ENCODE measurements around the gene SPDYC. TPM values are rescaled to one million over a fixed set of nuclear protein-coding genes. Genes with fewer than 3 reads are reported as not detected.
A peak's percentile ranks its signal among the peaks of the same experiment; 100 is the strongest.
"Not testable (repeated sequence)": the region's sequence is repeated elsewhere in the genome, so short reads cannot be mapped to it uniquely, and the experiment has no call there.

SPDYC gene
- total and polyA plus RNA-seq, 7 donors, result not detected

DNA sequence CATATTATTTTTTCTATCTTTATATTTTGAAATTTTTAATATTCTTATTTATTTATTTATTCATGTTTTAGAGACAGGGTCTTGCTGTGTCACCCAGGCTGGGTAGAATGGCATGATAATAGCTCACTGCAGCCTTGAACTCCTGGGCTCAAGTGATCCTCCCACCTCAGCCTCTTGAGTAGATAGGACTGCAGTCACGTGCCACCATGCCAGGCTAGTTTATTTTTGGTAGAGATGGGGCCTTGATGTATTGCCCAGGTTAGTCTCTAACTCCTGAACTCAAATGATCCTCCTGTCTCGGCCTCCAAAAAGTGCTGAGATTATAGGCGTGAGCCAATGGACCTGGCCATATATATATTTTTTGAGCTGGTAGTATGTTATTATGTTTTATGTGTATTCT, 2.4 kb upstream of the SPDYC start:
- Histone ChIP-seq H3K4me1 (no peaks in the 10 kb centered on the region), H3K4me3 (no peak overlapping the region), H3K9me3 (no peaks in the 10 kb centered on the region), H3K27ac (no peak overlapping the region), H3K27me3 (no peaks in the 10 kb centered on the region), H3K36me3 (no peaks in the 10 kb centered on the region)
- 87 to 95% methylated on average over 3 of the region's 3 CpGs for WGBS, 2 donors
- intact Hi-C loops (cut with DNase I), result no loop called here
- DNase-seq, result no peak
- no peak for TF ChIP-seq EP300 (IDR thresholded peaks at IDR 0.05)
- TF ChIP-seq POLR2A (IDR thresholded peaks at IDR 0.05), result no peak
- no peak for TF ChIP-seq POLR2AphosphoS5 (IDR thresholded peaks at IDR 0.05)

DNA sequence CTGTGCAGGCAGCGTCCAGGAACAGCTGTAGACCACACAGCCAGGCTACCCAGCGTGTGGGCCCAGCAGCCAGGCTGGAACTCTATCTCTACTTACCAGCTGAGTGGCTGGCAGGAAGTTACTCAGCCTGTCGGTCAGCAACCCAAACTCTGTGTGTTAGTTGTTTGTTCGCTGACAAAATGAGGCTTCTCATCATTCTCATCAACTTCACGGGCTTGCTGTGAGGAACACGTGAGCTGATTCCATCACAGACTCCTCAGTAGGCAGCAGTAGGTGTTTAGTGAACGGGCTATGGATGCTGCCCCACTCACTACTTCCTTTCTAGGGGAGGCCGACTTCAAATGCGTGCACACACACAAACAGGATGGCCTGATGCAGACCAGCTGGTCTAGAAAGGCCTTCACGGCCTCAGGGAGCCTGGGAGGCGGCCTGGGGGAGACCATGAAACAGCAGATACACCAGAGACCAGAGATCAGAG, 830 bp upstream of the SPDYC start:
- TF ChIP-seq EP300 (IDR thresholded peaks at IDR 0.05) (no peak), POLR2A (IDR thresholded peaks at IDR 0.05) (no peak), POLR2AphosphoS5 (IDR thresholded peaks at IDR 0.05) (no peak)
- TF ChIP-seq, protein P1, sequence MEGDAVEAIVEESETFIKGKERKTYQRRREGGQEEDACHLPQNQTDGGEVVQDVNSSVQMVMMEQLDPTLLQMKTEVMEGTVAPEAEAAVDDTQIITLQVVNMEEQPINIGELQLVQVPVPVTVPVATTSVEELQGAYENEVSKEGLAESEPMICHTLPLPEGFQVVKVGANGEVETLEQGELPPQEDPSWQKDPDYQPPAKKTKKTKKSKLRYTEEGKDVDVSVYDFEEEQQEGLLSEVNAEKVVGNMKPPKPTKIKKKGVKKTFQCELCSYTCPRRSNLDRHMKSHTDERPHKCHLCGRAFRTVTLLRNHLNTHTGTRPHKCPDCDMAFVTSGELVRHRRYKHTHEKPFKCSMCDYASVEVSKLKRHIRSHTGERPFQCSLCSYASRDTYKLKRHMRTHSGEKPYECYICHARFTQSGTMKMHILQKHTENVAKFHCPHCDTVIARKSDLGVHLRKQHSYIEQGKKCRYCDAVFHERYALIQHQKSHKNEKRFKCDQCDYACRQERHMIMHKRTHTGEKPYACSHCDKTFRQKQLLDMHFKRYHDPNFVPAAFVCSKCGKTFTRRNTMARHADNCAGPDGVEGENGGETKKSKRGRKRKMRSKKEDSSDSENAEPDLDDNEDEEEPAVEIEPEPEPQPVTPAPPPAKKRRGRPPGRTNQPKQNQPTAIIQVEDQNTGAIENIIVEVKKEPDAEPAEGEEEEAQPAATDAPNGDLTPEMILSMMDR (IDR thresholded peaks at IDR 0.05), result no peak
- Histone ChIP-seq H3K36me3 (no peaks in the 10 kb centered on the region), H3K27ac (no peak overlapping the region), H3K9me3 (no peaks in the 10 kb centered on the region), H3K4me1 (no peaks in the 10 kb centered on the region), H3K4me3 (no peak overlapping the region), H3K27me3 (no peaks in the 10 kb centered on the region)
- 61 to 80% methylated on average over 11 of the region's 11 CpGs for WGBS, 2 donors
- DNase-seq, result no peak
- intact Hi-C loops (cut with DNase I), result no loop called here

DNA sequence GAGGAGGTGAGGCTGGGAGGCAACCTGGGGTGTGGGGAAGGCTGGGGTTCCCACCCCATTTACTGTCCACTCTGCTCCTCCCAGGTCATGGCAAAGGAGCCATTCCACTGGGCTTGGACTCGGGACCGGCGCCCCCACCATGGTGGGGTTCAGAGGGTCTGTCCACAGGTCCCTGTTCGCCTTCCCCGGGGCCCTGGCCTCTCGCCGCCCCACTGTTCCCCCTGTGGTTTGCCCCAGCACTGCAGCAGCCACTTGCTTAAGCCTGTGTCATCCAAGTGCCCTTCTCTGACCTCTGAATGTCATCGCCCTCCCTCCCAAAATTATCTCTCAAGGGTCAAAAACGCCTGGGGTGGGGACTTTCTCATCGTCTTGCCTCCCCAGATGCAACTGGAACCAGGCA, 2.6 kb downstream of the SPDYC start:
- intact Hi-C loops (cut with DNase I), result no loop called here
- H3K4me1 ChIP-seq, result no peaks in the 10 kb centered on the region
- H3K36me3 ChIP-seq, result no peaks in the 10 kb centered on the region
- TF ChIP-seq POLR2A (IDR thresholded peaks at IDR 0.05) (no peak), POLR2AphosphoS5 (IDR thresholded peaks at IDR 0.05) (no peak), EP300 (IDR thresholded peaks at IDR 0.05) (no peak)
- no peak overlapping the region for H3K27ac ChIP-seq
- no peaks in the 10 kb centered on the region for H3K9me3 ChIP-seq
- H3K4me3 ChIP-seq, result no peak overlapping the region
- WGBS, 2 donors, result 88 to 91% methylated on average over 10 of the region's 10 CpGs
- DNase-seq, result no peak
- H3K27me3 ChIP-seq, result no peaks in the 10 kb centered on the region

DNA sequence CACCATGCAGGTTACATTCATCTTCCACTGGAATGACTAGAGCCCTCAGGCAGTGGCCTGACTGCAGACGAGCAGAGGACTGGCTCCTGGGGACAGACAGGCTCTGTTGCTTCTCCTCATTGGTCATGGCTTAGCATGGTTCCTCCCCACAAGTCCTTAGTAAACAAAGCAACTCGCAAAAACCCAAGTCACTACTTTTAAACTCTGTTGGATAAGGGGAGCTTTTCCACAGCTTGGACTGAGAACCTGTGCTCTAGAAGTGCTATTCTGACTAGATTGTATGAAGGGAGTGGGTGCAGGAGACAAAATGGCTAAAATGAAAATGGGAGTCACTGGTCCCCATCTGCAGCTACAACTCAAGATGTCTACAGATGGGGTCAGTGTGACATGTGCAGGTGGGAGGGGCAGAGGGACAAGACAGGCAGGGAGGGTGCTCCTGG, 4.6 kb downstream of the SPDYC start:
- DNase-seq; intact Hi-C loops (cut with DNase I); H3K4me1 ChIP-seq; H3K27ac ChIP-seq; H3K4me3 ChIP-seq; H3K9me3 ChIP-seq; H3K36me3 ChIP-seq; H3K27me3 ChIP-seq: not testable (repeated sequence)
- 28 to 64% methylated on average over 2 of the region's 2 CpGs for WGBS, 2 donors

DNA sequence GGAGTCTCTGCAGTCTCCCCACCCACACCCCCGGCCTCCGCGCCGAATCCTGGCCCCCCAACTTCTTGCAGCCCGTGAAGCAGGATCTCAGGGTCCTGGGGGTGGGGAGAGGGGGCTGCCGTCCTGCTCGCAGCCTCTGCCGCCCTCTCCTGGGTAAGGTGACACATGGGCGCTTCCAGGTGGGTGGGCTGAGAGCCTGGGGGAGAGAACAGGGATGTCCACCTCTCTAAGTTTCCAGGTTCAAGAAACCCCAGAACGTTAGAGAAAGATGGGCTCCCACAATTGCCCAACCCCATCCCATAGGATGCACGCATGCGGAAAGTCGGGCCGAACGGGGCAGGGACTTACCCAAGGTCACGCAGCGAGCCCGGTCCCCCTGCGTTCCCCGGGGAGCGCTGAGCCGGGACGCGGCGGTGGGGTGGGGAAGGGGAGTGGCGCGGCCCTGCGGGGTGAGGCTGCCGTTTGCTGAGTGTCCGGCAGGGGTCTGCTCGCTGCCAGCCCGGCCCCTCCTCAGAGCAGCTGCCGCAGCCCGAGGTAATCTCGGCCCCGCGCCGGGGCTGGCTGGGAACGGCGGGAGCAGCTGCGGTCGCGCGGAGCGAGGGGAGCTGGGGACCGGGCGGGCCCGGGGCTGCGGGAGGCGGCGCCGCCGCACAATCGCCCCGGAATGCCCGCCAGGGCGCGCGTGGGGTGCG, 11.0 kb downstream of the SPDYC start:
- intact Hi-C loops (cut with DNase I), result loop anchor here (2.0 kb wide), 2 partner anchors 46 to 70 kb away; partner anchors contain the start of genes SYVN1 and TM7SF2
- WGBS, 2 donors, result 0 to 1% methylated on average over 60 of the region's 60 CpGs
- peak; percentile 82 for DNase-seq

More for the DNA sequence above, 11.0 kb downstream of the SPDYC start:
- Histone ChIP-seq H3K4me3 (peak overlapping the region; percentile 80 to 97 (median 92)), H3K4me1 (peaks cover 0 to 32% (median 23%) of the 10 kb centered on the region in 4 donors), H3K27me3 (no peaks in the 10 kb centered on the region), H3K36me3 (peaks cover 0 to 17% (median 6%) of the 10 kb centered on the region in 4 donors), H3K9me3 (no peaks in the 10 kb centered on the region), H3K27ac (peak overlapping the region; percentile 90 to 96 (median 92))
- TF ChIP-seq, protein P1 (IDR thresholded peaks at IDR 0.05), result peak; percentile 9 to 51 (median 35)
- TF ChIP-seq EP300 (IDR thresholded peaks at IDR 0.05) (no peak), POLR2AphosphoS5 (IDR thresholded peaks at IDR 0.05) (peak in 1 of 4 donors; percentile 3), POLR2A (IDR thresholded peaks at IDR 0.05) (no peak)
